ENCODE data around the gene ZBTB2. TPM values are rescaled to one million over a fixed set of nuclear protein-coding genes. Genes with fewer than 3 reads are reported as not detected.

The ZBTB2 gene
- total RNA-seq, 1 experiment from 2014 or later: 20.3 TPM

GRCh38 chr6:151440498-151440897 lies 49.1 kb upstream of the ZBTB2 start:
- ChIA-PET POLR2A (ENCODE audit: unreplicated experiment) (no interaction called here), CTCF (no interaction called here)
- no peak for DNase-seq
- Histone ChIP-seq H3K4me1 (ENCODE audit: insufficient read depth, low read length) (peaks cover 14% of the 10 kb centered on the region), H3K27ac (ENCODE audit: low read length) (no peak overlapping the region), H3K4me3 (ENCODE audit: low read length) (no peak overlapping the region), H3K9me2 (replicated peaks; ENCODE audit: low read length) (no peaks in the 10 kb centered on the region), H3K79me2 (ENCODE audit: low read length) (peaks cover 90% of the 10 kb centered on the region), H2AFZ (ENCODE audit: low read length) (no peak overlapping the region), H3K9me3 (ENCODE audit: low read length) (no peaks in the 10 kb centered on the region), H3K27me3 (ENCODE audit: low read length) (no peaks in the 10 kb centered on the region), H3K4me2 (ENCODE audit: low read length) (no peak overlapping the region), H3K9ac (ENCODE audit: low read length) (no peak overlapping the region), H4K20me1 (ENCODE audit: low read length) (peaks cover 15% of the 10 kb centered on the region), H3K36me3 (ENCODE audit: low read depth, low read length) (peaks cover 11% of the 10 kb centered on the region; the same call in 1 of the 2 replicates), H3F3A (ENCODE audit: low read length, unreplicated experiment) (no peaks in the 10 kb centered on the region)
- intact Hi-C loops (cut with micrococcal nuclease): loop anchor here (5.0 to 10.0 kb wide), 2 partner anchors 222 to 324 kb away; no protein-coding TSS in a partner anchor
- BruUV-seq (replicated peaks): no TSS peak
- TF ChIP-seq CTCF (conservative IDR thresholded peaks at IDR 0.05; ENCODE audit: low read depth, low read length) (no peak), EZH2 (IDR thresholded peaks at IDR 0.05; ENCODE audit: low read length, unreplicated experiment) (no peak), EZH2phosphoT487 (IDR thresholded peaks at IDR 0.05; ENCODE audit: borderline replicate concordance, low read length) (no peak)
- ATAC-seq: no peak

- H3K36me3 ChIP-seq (ENCODE audit: low read depth, low read length): peaks cover 4% of the 10 kb centered on the region
- intact Hi-C loops (cut with micrococcal nuclease): no loop called here
- H3F3A ChIP-seq (ENCODE audit: low read length, unreplicated experiment): no peaks in the 10 kb centered on the region
- peaks cover 14% of the 10 kb centered on the region for H3K4me1 ChIP-seq (ENCODE audit: insufficient read depth, low read length)
- POLR2A ChIA-PET (ENCODE audit: unreplicated experiment): interaction anchor here (0.7 kb wide), 1 partner anchor 20 kb away, joined by 4 read pairs; no protein-coding TSS in a partner anchor
- no peaks in the 10 kb centered on the region for H3K9me3 ChIP-seq (ENCODE audit: low read length)
- H3K27ac ChIP-seq (ENCODE audit: low read length): peak overlapping the region; percentile 17; the same call in 1 of the 2 replicates
- CTCF ChIA-PET: no interaction called here
- H3K79me2 ChIP-seq (ENCODE audit: low read length): peaks cover 61% of the 10 kb centered on the region
- H4K20me1 ChIP-seq (ENCODE audit: low read length): peaks cover 15% of the 10 kb centered on the region
- BruUV-seq (replicated peaks): no TSS peak
- peak overlapping the region; percentile 40 for H3K4me2 ChIP-seq (ENCODE audit: low read length)
- TF ChIP-seq EZH2phosphoT487 (IDR thresholded peaks at IDR 0.05; ENCODE audit: borderline replicate concordance, low read length): no peak
- no peak for TF ChIP-seq CTCF (conservative IDR thresholded peaks at IDR 0.05; ENCODE audit: low read depth, low read length)
- TF ChIP-seq EZH2 (IDR thresholded peaks at IDR 0.05; ENCODE audit: low read length, unreplicated experiment): no peak
- H2AFZ ChIP-seq (ENCODE audit: low read length): no peak overlapping the region
- H3K27me3 ChIP-seq (ENCODE audit: low read length): no peaks in the 10 kb centered on the region
- no peak overlapping the region for H3K4me3 ChIP-seq (ENCODE audit: low read length)
- H3K9ac ChIP-seq (ENCODE audit: low read length): no peak overlapping the region
- peak; percentile 90 for ATAC-seq
- DNase-seq: peak; percentile 50
- no peaks in the 10 kb centered on the region for H3K9me2 ChIP-seq (replicated peaks; ENCODE audit: low read length)
Measured at GRCh38 chr6:151437401-151437800, 46.0 kb upstream of the ZBTB2 start.

GRCh38 chr6:151436802-151437201 lies 45.4 kb upstream of the ZBTB2 start:
- Histone ChIP-seq H3K4me2 (ENCODE audit: low read length) (no peak overlapping the region), H3K79me2 (ENCODE audit: low read length) (peaks cover 55% of the 10 kb centered on the region), H3K9ac (ENCODE audit: low read length) (no peak overlapping the region), H4K20me1 (ENCODE audit: low read length) (peaks cover 15% of the 10 kb centered on the region), H3K4me1 (ENCODE audit: insufficient read depth, low read length) (peaks cover 14% of the 10 kb centered on the region), H3K9me3 (ENCODE audit: low read length) (no peaks in the 10 kb centered on the region), H3K9me2 (replicated peaks; ENCODE audit: low read length) (no peaks in the 10 kb centered on the region), H3K27ac (ENCODE audit: low read length) (no peak overlapping the region), H3F3A (ENCODE audit: low read length, unreplicated experiment) (no peaks in the 10 kb centered on the region), H3K27me3 (ENCODE audit: low read length) (no peaks in the 10 kb centered on the region), H3K36me3 (ENCODE audit: low read depth, low read length) (peaks cover 4% of the 10 kb centered on the region), H3K4me3 (ENCODE audit: low read length) (no peak overlapping the region), H2AFZ (ENCODE audit: low read length) (no peak overlapping the region)
- ATAC-seq (no peak), DNase-seq (no peak)
- ChIA-PET POLR2A (ENCODE audit: unreplicated experiment) (no interaction called here), CTCF (no interaction called here)
- BruUV-seq (replicated peaks): no TSS peak
- intact Hi-C loops (cut with micrococcal nuclease): no loop called here
- TF ChIP-seq CTCF (conservative IDR thresholded peaks at IDR 0.05; ENCODE audit: low read depth, low read length): no peak
- no peak for TF ChIP-seq EZH2 (IDR thresholded peaks at IDR 0.05; ENCODE audit: low read length, unreplicated experiment)
- no peak for TF ChIP-seq EZH2phosphoT487 (IDR thresholded peaks at IDR 0.05; ENCODE audit: borderline replicate concordance, low read length)
